Mesendoderm (in vitro differentiated cells): Measurements from ENCODE around the gene ACAA2. TPM values are rescaled to one million over a fixed set of nuclear protein-coding genes. Genes with fewer than 3 reads are reported as not detected.
A peak's percentile ranks its signal among the peaks of the same experiment; 100 is the strongest.

Experiments used
- DNase-seq: peaks from one replicate; pipeline ENCODE4 v3.0.0; 2013
- H2AK5ac ChIP-seq: 2 replicates; pipeline ENCODE4 v1.6.1; 2013; ENCODE audit warnings: low read length, inconsistent platforms
- H2BK120ac ChIP-seq: 2 replicates; pipeline ENCODE4 v1.6.1; 2013; ENCODE audit warnings: low read depth, mild to moderate bottlenecking, low read length, moderate library complexity, mixed read lengths
- H2BK15ac ChIP-seq: replicated peaks from 2 replicates; pipeline ENCODE4 v1.6.1; 2013; ENCODE audit warnings: low read depth, mild to moderate bottlenecking, moderate library complexity
- H2BK5ac ChIP-seq: 2 replicates; pipeline ENCODE4 v1.6.1; 2013; ENCODE audit warnings: low read length, inconsistent platforms
- H3K18ac ChIP-seq: 2 replicates; pipeline ENCODE4 v1.6.1; 2013; ENCODE audit warnings: mild to moderate bottlenecking, low read length, mixed read lengths
- H3K23ac ChIP-seq: one replicate; pipeline ENCODE4 v1.6.1; 2013; ENCODE audit warnings: low read length
- H3K27ac ChIP-seq: 2 replicates; pipeline ENCODE4 v1.5.1; 2013; ENCODE audit warnings: low read depth, mild to moderate bottlenecking, inconsistent platforms, low read length, moderate library complexity
- H3K27me3 ChIP-seq: 2 replicates; pipeline ENCODE4 v1.6.1; 2013; ENCODE audit warnings: low read length, control low read depth, mild to moderate bottlenecking, inconsistent platforms; ENCODE audit not compliant: insufficient read depth, poor library complexity
- H3K36me3 ChIP-seq: 2 replicates; pipeline ENCODE4 v1.6.1; 2013; ENCODE audit warnings: low read length, inconsistent platforms; ENCODE audit not compliant: control insufficient read depth, insufficient read depth
- H3K4ac ChIP-seq: one replicate; pipeline ENCODE4 v1.6.1; 2013; ENCODE audit warnings: low read depth, mild to moderate bottlenecking, low read length, moderate library complexity
- H3K4me1 ChIP-seq: 2 replicates; pipeline ENCODE4 v1.6.1; 2013; ENCODE audit warnings: low read depth, low read length, inconsistent platforms; ENCODE audit not compliant: control insufficient read depth
- H3K4me2 ChIP-seq: 2 replicates; pipeline ENCODE4 v1.6.1; 2013; ENCODE audit warnings: low read length
- H3K4me3 ChIP-seq: 2 replicates; pipeline ENCODE4 v1.5.1; 2013; ENCODE audit warnings: mild to moderate bottlenecking, low read length
- H3K56ac ChIP-seq: one replicate; pipeline ENCODE4 v1.6.1; 2013; ENCODE audit warnings: low read length
- H3K79me1 ChIP-seq: 2 replicates; pipeline ENCODE4 v1.6.1; 2013; ENCODE audit warnings: low read length, inconsistent platforms
- H3K79me2 ChIP-seq: 2 replicates; pipeline ENCODE4 v1.6.1; 2013; ENCODE audit warnings: mild to moderate bottlenecking, low read length; ENCODE audit not compliant: control insufficient read depth, insufficient read depth
- H3K9ac ChIP-seq: 2 replicates; pipeline ENCODE4 v1.6.1; 2013; ENCODE audit warnings: low read length, inconsistent platforms
- H4K5ac ChIP-seq: one replicate; pipeline ENCODE4 v1.6.1; 2013; ENCODE audit warnings: low read length
- H4K8ac ChIP-seq: one replicate; pipeline ENCODE4 v1.6.1; 2013; ENCODE audit warnings: low read depth, mild to moderate bottlenecking, control low read depth, low read length, moderate library complexity
- WGBS: extraction: QIAGEN DNeasy Blood & Tissue Kit; methylation state at CpG from one replicate; pipeline ENCODE4 v1.1.7; 2013; ENCODE audit warnings: low lambda C conversion rate, missing lambda C conversion rate; ENCODE audit not compliant: insufficient coverage; ENCODE audit errors: extremely low coverage; 5-methylcytosine and 5-hydroxymethylcytosine counted together
- polyA plus RNA-seq, 2 experiments: library from polyadenylated mRNA; stranded (reverse); fragments of 200-250 nt; gene quantifications; one replicate each; pipeline ENCODE4 v1.2.3, GENCODE V29; 2013

The ACAA2 gene, protein sequence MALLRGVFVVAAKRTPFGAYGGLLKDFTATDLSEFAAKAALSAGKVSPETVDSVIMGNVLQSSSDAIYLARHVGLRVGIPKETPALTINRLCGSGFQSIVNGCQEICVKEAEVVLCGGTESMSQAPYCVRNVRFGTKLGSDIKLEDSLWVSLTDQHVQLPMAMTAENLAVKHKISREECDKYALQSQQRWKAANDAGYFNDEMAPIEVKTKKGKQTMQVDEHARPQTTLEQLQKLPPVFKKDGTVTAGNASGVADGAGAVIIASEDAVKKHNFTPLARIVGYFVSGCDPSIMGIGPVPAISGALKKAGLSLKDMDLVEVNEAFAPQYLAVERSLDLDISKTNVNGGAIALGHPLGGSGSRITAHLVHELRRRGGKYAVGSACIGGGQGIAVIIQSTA
- polyA plus RNA-seq (2013, experiment 1 of 2) = 82.8 TPM
- 80.7 TPM for polyA plus RNA-seq (2013, experiment 2 of 2)

DNA sequence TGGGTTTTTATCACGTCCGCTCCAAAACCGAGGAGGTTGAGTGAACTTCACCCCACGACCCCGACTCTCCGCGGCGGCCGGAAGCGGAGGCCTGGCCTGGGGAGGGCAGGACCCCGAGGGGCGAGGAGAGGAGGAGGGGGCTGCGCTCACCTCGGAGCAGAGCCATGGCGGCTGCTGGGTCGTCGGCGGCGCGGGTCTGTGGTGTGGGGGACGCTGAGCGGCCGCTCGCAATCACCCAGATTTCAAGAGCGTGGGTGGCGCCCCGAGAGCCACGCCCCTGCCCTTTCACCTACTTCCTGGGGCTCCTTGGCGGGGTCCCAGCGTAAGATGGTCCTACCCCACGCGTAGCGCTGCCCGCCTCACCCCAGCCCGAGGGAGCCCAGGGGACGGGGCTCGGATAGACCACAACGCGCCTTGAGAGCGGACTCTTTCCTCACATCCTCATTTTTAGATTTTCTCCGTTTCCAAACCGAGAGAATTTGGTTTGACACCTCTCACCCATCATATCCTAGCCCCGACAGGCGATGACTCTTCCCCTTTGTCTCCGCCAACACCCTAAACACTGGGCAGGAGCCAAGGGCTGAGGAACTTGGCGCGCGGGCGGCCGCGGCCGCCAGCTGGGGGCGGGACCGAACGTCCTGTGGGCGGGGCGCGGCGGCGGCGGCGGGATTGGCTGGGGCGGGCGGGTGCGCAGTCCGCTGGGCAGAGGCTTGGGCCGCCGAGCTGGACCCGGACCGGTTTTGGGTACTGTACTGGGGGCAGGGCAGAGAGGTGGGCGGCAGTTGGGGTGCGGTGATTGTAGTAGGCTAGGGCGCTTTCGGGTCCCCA is at the start of gene ACAA2:
Gene ACAA2, minus strand, starts transcription at position 215 of the 828 bp plus-strand sequence. Its CDS starts 49 bp downstream, at position 166.
- peak within 1 kb of the TSS; percentile 2 for H2BK5ac ChIP-seq
- peak within 1 kb of the TSS; percentile 30 for H2BK120ac ChIP-seq
- H3K79me1 ChIP-seq = peaks cover 7% of the 10 kb centered on the region
- H3K18ac ChIP-seq = peak within 1 kb of the TSS; percentile 77
- no peak within 1 kb of the TSS for H4K5ac ChIP-seq
- H3K9ac ChIP-seq = peak within 1 kb of the TSS; percentile 95
- no CpG with 5 or more reads among the region's 74 CpGs for WGBS
- H3K4me3 ChIP-seq = peak within 1 kb of the TSS; percentile 49
- H3K4me1 ChIP-seq = peaks cover 2% of the 10 kb centered on the region
- H3K79me2 ChIP-seq = peaks cover 35% of the 10 kb centered on the region
- H4K8ac ChIP-seq = peak within 1 kb of the TSS; percentile 78
- H3K56ac ChIP-seq = peak within 1 kb of the TSS; percentile 88
- H3K36me3 ChIP-seq = no peaks in the 10 kb centered on the region
- H2AK5ac ChIP-seq = no peak within 1 kb of the TSS
- peak within 1 kb of the TSS; percentile 87 for H3K4ac ChIP-seq
- peak within 1 kb of the TSS; percentile 48 for H3K23ac ChIP-seq
- H3K27ac ChIP-seq = peak within 1 kb of the TSS; percentile 91
- no peaks in the 10 kb centered on the region for H3K27me3 ChIP-seq
- H3K4me2 ChIP-seq = peak within 1 kb of the TSS; percentile 55
- DNase-seq = peak; percentile 88
- no peak within 1 kb of the TSS for H2BK15ac ChIP-seq

DNA sequence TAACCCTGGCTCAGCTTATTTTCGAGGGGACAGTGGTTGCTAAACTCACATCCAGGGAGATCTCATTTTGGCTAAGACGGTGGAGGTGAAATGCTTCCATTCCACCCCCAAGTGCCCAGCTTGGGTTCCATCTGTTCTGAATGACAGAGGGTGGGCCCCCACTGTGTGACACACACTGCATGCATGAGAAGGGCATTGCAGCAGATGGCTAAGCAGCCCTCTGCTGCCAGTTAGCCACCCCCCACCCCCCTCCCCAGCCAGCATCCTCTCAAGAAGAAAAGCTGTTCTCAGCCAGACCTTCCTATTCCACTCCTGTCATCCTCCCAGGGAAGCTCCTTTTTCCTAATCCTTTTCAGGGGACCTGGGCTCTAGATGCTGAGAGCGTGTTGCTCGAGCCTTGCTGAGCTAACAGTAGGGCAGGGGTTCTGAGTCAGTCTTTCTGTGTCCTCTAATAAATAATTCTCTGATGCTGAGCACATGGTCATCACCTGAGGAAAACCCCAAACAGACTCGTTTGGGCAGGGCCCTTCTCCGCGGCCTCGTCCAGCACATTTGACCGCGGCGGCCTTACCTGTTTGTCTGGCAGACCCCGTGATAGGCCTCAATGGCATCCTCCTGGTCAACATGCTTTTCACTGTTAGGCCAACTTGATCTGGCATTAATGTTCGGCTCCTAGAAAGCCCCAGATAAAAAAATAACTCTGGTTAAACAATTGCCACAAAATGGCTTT is 49.5 kb upstream of the ACAA2 start:
- Histone ChIP-seq H3K79me1 (no peaks in the 10 kb centered on the region), H2BK5ac (no peak overlapping the region), H3K4ac (no peak overlapping the region), H2AK5ac (no peak overlapping the region), H2BK120ac (no peak overlapping the region), H3K23ac (no peak overlapping the region), H3K4me3 (no peak overlapping the region), H3K27ac (no peak overlapping the region), H3K4me2 (no peak overlapping the region), H2BK15ac (no peak overlapping the region), H3K18ac (no peak overlapping the region), H3K36me3 (peaks cover 1% of the 10 kb centered on the region), H3K79me2 (no peaks in the 10 kb centered on the region), H4K8ac (no peak overlapping the region), H3K27me3 (no peaks in the 10 kb centered on the region), H3K4me1 (peaks cover 3% of the 10 kb centered on the region), H3K56ac (no peak overlapping the region), H4K5ac (no peak overlapping the region), H3K9ac (no peak overlapping the region)
- WGBS = no CpG with 5 or more reads among the region's 13 CpGs
- no peak for DNase-seq

DNA sequence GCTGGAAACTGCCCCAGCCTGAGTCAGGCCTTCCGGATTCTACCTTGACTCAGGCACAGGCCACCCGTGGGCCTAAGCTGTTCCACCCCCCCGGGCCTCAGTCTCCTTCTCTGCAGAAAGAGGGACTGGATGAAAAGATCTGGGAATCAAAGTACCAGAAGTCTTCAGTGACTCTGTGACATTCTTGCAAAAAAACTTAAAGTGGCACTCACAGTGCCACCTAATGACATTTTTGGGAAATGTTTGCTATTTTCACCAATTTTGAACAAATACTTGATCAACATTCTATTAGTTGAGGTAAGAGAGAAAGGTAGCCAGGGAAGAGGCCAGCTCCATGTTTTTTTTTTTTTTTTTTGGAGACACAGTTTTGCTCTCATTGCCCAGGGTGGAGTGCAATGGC is 48.3 kb upstream of the ACAA2 start:
- H3K23ac ChIP-seq = no peak overlapping the region
- DNase-seq = peak; percentile 36
- no peak overlapping the region for H4K5ac ChIP-seq
- no peak overlapping the region for H3K4me3 ChIP-seq
- no CpG with 5 or more reads among the region's 3 CpGs for WGBS
- no peak overlapping the region for H3K4ac ChIP-seq
- H3K27me3 ChIP-seq = no peaks in the 10 kb centered on the region
- H3K9ac ChIP-seq = no peak overlapping the region
- H3K18ac ChIP-seq = no peak overlapping the region
- no peak overlapping the region for H2BK15ac ChIP-seq
- peaks cover 1% of the 10 kb centered on the region for H3K36me3 ChIP-seq
- H3K4me1 ChIP-seq = peaks cover 3% of the 10 kb centered on the region
- no peak overlapping the region for H2BK120ac ChIP-seq
- H3K27ac ChIP-seq = no peak overlapping the region
- H2AK5ac ChIP-seq = no peak overlapping the region
- no peak overlapping the region for H4K8ac ChIP-seq
- no peak overlapping the region for H3K56ac ChIP-seq
- no peak overlapping the region for H2BK5ac ChIP-seq
- no peaks in the 10 kb centered on the region for H3K79me2 ChIP-seq
- no peak overlapping the region for H3K4me2 ChIP-seq
- H3K79me1 ChIP-seq = no peaks in the 10 kb centered on the region

DNA sequence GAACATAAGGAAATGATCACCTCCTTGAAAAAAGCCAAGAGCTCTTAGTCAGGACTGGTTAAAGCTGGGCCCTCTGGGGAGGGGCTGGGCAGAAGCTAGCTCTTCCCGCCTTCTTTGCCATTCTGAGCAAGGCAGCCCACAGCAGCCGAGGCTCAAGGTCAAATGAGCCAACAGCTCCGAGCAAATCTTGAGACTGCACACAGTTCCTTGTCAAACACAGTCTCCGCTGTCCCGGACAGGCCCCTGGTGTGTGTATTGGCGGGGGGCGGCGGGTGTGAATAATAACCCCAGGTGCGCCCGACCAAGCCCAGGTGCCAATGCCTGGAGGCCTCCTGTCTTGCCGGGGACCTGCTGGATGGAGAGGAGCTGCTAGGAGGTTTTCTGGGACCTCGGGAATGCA is 46.4 kb upstream of the ACAA2 start:
- H3K56ac ChIP-seq = no peak overlapping the region
- H3K4me2 ChIP-seq = no peak overlapping the region
- H3K4me1 ChIP-seq = peaks cover 3% of the 10 kb centered on the region
- no peak for DNase-seq
- no peaks in the 10 kb centered on the region for H3K79me2 ChIP-seq
- H4K5ac ChIP-seq = no peak overlapping the region
- no peak overlapping the region for H4K8ac ChIP-seq
- no peak overlapping the region for H3K4me3 ChIP-seq
- H2BK5ac ChIP-seq = no peak overlapping the region
- H3K79me1 ChIP-seq = no peaks in the 10 kb centered on the region
- no peak overlapping the region for H3K23ac ChIP-seq
- no peak overlapping the region for H2BK15ac ChIP-seq
- H3K18ac ChIP-seq = no peak overlapping the region
- H3K4ac ChIP-seq = no peak overlapping the region
- no peak overlapping the region for H2AK5ac ChIP-seq
- no peak overlapping the region for H3K27ac ChIP-seq
- no peaks in the 10 kb centered on the region for H3K27me3 ChIP-seq
- peaks cover 1% of the 10 kb centered on the region for H3K36me3 ChIP-seq
- H2BK120ac ChIP-seq = no peak overlapping the region
- WGBS = no CpG with 5 or more reads among the region's 12 CpGs
- H3K9ac ChIP-seq = no peak overlapping the region

GRCh38 chr18:49859021-49859359 is 45.7 kb upstream of the ACAA2 start:
- Histone ChIP-seq H3K4me3 (no peak overlapping the region), H3K9ac (no peak overlapping the region), H3K27ac (no peak overlapping the region), H2BK15ac (no peak overlapping the region), H3K56ac (no peak overlapping the region), H3K79me2 (no peaks in the 10 kb centered on the region), H3K27me3 (no peaks in the 10 kb centered on the region), H2BK120ac (no peak overlapping the region), H4K8ac (no peak overlapping the region), H3K4ac (no peak overlapping the region), H2AK5ac (no peak overlapping the region), H3K4me2 (no peak overlapping the region), H2BK5ac (no peak overlapping the region), H3K4me1 (peaks cover 3% of the 10 kb centered on the region), H3K18ac (no peak overlapping the region), H3K23ac (no peak overlapping the region), H3K36me3 (peaks cover 1% of the 10 kb centered on the region), H3K79me1 (no peaks in the 10 kb centered on the region), H4K5ac (no peak overlapping the region)
- no peak for DNase-seq
- no CpG with 5 or more reads among the region's 6 CpGs for whole genome bisulfite sequencing
